ENCODE measurements around the gene PPP5C. TPM values are rescaled to one million over a fixed set of nuclear protein-coding genes. Genes with fewer than 3 reads are reported as not detected.
A peak's percentile ranks its signal among the peaks of the same experiment; 100 is the strongest.

The PPP5C gene
- total RNA-seq, 1 experiment from 2014 or later: 102 TPM

DNA sequence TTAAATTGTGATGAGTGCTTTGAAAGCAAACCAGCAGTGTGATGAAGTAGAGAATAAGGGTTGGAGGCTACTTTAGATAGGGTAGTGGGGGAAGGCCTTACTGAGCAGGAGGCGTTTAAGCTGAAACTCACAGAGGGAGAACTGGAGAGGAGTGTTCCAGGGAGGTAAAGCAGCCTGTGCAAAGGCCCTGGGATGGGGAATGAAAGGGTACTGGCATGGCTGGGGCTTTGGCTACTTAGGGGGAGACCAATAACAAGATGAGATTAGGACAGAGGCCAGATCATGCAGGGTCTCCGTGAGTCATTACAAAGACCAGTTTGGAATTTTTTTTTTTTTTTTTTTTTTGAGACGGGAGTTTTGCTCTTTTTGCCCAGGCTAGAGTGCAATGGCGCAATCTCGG is 1.1 kb downstream of the PPP5C start:
- Histone ChIP-seq H4K20me1 (ENCODE audit: insufficient read depth) (no peaks in the 10 kb centered on the region), H3K79me2 (ENCODE audit: insufficient read depth, low read length) (peaks cover 58% of the 10 kb centered on the region), H3K27ac (ENCODE audit: low read depth, low read length) (peak overlapping the region; percentile 86), H3K4me1 (ENCODE audit: control insufficient read depth in 1 of 2, insufficient read depth in 2 of 2, low read length in 2 of 2) (peaks cover 0 to 35% of the 10 kb centered on the region in 2 experiments; a peak in 2 of 4 replicates), H3K4me2 (ENCODE audit: low read length) (peak overlapping the region; percentile 98), H3K4me3 (replicated peaks in 1 of 2; ENCODE audit: low read depth in 1 of 2, low read length in 2 of 2) (peak overlapping the region; percentile 96 to 100), H3K9me3 (ENCODE audit: control insufficient read depth in 1 of 2, insufficient read depth in 1 of 2, low read depth in 1 of 2, low read length in 2 of 2) (no peaks in the 10 kb centered on the region), H2AFZ (ENCODE audit: low read depth, low read length, poor library complexity, severe bottlenecking) (no peak overlapping the region), H3K9ac (ENCODE audit: low read length) (peak overlapping the region; percentile 99), H3K36me3 (ENCODE audit: control insufficient read depth in 1 of 2, insufficient read depth in 2 of 2, low read length in 2 of 2) (no peaks in the 10 kb centered on the region; a peak in 2 of 4 replicates), H3K9me2 (ENCODE audit: insufficient read depth) (no peaks in the 10 kb centered on the region), H3K27me3 (ENCODE audit: insufficient read depth, low read length) (no peaks in the 10 kb centered on the region)
- no TSS peak for BruUV-seq (replicated peaks)
- ATAC-seq: no peak
- intact Hi-C loops (cut with micrococcal nuclease): no loop called here
- CTCF ChIA-PET: interaction anchor here (0.8 to 2.2 kb wide), 5 partner anchors 10 to 67 kb away, joined by 4 to 6 read pairs (median 4); no protein-coding TSS in a partner anchor
- TF ChIP-seq EGR1 (IDR thresholded peaks at IDR 0.05; ENCODE audit: low read depth) (no peak), ZFX (IDR thresholded peaks at IDR 0.05) (no peak), SRF (IDR thresholded peaks at IDR 0.05; ENCODE audit: low read depth) (no peak), RAD21 (IDR thresholded peaks at IDR 0.05; ENCODE audit: low read depth) (no peak), YY1 (IDR thresholded peaks at IDR 0.05; ENCODE audit: extremely low read depth, insufficient replicate concordance, low read depth, low read length) (no peak), POLR2A (IDR thresholded peaks at IDR 0.05; ENCODE audit: borderline replicate concordance, extremely low read depth, insufficient read depth, insufficient read length) (no peak), ZNF274 (IDR thresholded peaks at IDR 0.05; ENCODE audit: low read depth, low read length) (no peak), CBX3 (IDR thresholded peaks at IDR 0.05; ENCODE audit: low read depth) (no peak), FOSL1 (IDR thresholded peaks at IDR 0.05; ENCODE audit: low read depth) (no peak), POLR2AphosphoS5 (IDR thresholded peaks at IDR 0.05; ENCODE audit: low read depth, low read length) (no peak), EZH2phosphoT487 (IDR thresholded peaks at IDR 0.05; ENCODE audit: borderline replicate concordance) (no peak), EZH2 (IDR thresholded peaks at IDR 0.05) (no peak), CEBPB (IDR thresholded peaks at IDR 0.05; ENCODE audit: low read depth) (no peak), ELF1 (IDR thresholded peaks at IDR 0.05; ENCODE audit: borderline replicate concordance, low read depth) (no peak), SIN3A (IDR thresholded peaks at IDR 0.05; ENCODE audit: low read depth) (no peak)
- TF ChIP-seq, protein P1, sequence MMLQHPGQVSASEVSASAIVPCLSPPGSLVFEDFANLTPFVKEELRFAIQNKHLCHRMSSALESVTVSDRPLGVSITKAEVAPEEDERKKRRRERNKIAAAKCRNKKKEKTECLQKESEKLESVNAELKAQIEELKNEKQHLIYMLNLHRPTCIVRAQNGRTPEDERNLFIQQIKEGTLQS (IDR thresholded peaks at IDR 0.05): no peak
- TF ChIP-seq, protein P2, sequence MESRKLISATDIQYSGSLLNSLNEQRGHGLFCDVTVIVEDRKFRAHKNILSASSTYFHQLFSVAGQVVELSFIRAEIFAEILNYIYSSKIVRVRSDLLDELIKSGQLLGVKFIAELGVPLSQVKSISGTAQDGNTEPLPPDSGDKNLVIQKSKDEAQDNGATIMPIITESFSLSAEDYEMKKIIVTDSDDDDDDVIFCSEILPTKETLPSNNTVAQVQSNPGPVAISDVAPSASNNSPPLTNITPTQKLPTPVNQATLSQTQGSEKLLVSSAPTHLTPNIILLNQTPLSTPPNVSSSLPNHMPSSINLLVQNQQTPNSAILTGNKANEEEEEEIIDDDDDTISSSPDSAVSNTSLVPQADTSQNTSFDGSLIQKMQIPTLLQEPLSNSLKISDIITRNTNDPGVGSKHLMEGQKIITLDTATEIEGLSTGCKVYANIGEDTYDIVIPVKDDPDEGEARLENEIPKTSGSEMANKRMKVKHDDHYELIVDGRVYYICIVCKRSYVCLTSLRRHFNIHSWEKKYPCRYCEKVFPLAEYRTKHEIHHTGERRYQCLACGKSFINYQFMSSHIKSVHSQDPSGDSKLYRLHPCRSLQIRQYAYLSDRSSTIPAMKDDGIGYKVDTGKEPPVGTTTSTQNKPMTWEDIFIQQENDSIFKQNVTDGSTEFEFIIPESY (IDR thresholded peaks at IDR 0.05; ENCODE audit: extremely low read depth, insufficient replicate concordance, low read length): no peak
- TF ChIP-seq, protein P3, sequence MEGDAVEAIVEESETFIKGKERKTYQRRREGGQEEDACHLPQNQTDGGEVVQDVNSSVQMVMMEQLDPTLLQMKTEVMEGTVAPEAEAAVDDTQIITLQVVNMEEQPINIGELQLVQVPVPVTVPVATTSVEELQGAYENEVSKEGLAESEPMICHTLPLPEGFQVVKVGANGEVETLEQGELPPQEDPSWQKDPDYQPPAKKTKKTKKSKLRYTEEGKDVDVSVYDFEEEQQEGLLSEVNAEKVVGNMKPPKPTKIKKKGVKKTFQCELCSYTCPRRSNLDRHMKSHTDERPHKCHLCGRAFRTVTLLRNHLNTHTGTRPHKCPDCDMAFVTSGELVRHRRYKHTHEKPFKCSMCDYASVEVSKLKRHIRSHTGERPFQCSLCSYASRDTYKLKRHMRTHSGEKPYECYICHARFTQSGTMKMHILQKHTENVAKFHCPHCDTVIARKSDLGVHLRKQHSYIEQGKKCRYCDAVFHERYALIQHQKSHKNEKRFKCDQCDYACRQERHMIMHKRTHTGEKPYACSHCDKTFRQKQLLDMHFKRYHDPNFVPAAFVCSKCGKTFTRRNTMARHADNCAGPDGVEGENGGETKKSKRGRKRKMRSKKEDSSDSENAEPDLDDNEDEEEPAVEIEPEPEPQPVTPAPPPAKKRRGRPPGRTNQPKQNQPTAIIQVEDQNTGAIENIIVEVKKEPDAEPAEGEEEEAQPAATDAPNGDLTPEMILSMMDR (IDR thresholded peaks at IDR 0.05 in 2 of 3, conservative IDR thresholded peaks at IDR 0.05 in 1 of 3; ENCODE audit: borderline replicate concordance in 1 of 3, insufficient read depth in 1 of 3, low read depth in 2 of 3, low read length in 2 of 3): no peak
- TF ChIP-seq, protein P4, sequence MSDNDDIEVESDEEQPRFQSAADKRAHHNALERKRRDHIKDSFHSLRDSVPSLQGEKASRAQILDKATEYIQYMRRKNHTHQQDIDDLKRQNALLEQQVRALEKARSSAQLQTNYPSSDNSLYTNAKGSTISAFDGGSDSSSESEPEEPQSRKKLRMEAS (IDR thresholded peaks at IDR 0.05): no peak
- RAD21 ChIA-PET (ENCODE audit: low non-redundant PET in 1 of 2, low total read pairs in 2 of 2, uncharacterized antibody in 2 of 2, unreplicated experiment in 2 of 2): no interaction called here
- POLR2A ChIA-PET: interaction anchor here (0.7 kb wide), 1 partner anchor 41 kb away, joined by 3 read pairs; no protein-coding TSS in a partner anchor
- DNase-seq (ENCODE audit: low read depth, low spot score): no peak

Data from HCT116 (cell line).